ENCODE data around the gene LRRC47.

Gene LRRC47

GRCh38 chr1:3824650-3825049 lies 28.4 kb upstream of the LRRC47 start:
- Histone ChIP-seq H3K4me3 (ENCODE audit: low read length) (no peak overlapping the region), H3K27ac (ENCODE audit: low read depth, low read length) (no peak overlapping the region), H3K4me1 (ENCODE audit: control insufficient read depth, low read length) (no peaks in the 10 kb centered on the region), H3K4me2 (ENCODE audit: low read length) (no peak overlapping the region), H3F3A (ENCODE audit: control insufficient read depth, insufficient read depth) (no peaks in the 10 kb centered on the region), H3K9me3 (ENCODE audit: control insufficient read depth, insufficient read depth, low read length) (no peaks in the 10 kb centered on the region), H3K36me3 (ENCODE audit: control insufficient read depth, low read length) (peaks cover 71% of the 10 kb centered on the region), H3K27me3 (ENCODE audit: control insufficient read depth, low read length) (no peaks in the 10 kb centered on the region), H3K79me2 (ENCODE audit: control insufficient read depth, low read length) (no peaks in the 10 kb centered on the region), H3K9me2 (replicated peaks; ENCODE audit: control insufficient read depth, low read length) (no peaks in the 10 kb centered on the region), H4K20me1 (ENCODE audit: control insufficient read depth, insufficient read depth, low read depth, low read length) (no peaks in the 10 kb centered on the region)
- TF ChIP-seq EZH2phosphoT487 (IDR thresholded peaks at IDR 0.05; ENCODE audit: borderline replicate concordance, low read length) (no peak), CTCF (IDR thresholded peaks at IDR 0.05; ENCODE audit: low read depth, low read length, poor library complexity, severe bottlenecking) (no peak)

- no peaks in the 10 kb centered on the region for H3K9me2 ChIP-seq (replicated peaks; ENCODE audit: control insufficient read depth, low read length)
- no peaks in the 10 kb centered on the region for H4K20me1 ChIP-seq (ENCODE audit: control insufficient read depth, insufficient read depth, low read depth, low read length)
- no peak overlapping the region for H3K27ac ChIP-seq (ENCODE audit: low read depth, low read length)
- no peak for TF ChIP-seq CTCF (IDR thresholded peaks at IDR 0.05; ENCODE audit: low read depth, low read length, poor library complexity, severe bottlenecking)
- TF ChIP-seq EZH2phosphoT487 (IDR thresholded peaks at IDR 0.05; ENCODE audit: borderline replicate concordance, low read length): no peak
- H3K27me3 ChIP-seq (ENCODE audit: control insufficient read depth, low read length): no peaks in the 10 kb centered on the region
- H3K9me3 ChIP-seq (ENCODE audit: control insufficient read depth, insufficient read depth, low read length): no peaks in the 10 kb centered on the region
- no peak overlapping the region for H3K4me3 ChIP-seq (ENCODE audit: low read length)
- no peak overlapping the region for H3K4me2 ChIP-seq (ENCODE audit: low read length)
- H3K36me3 ChIP-seq (ENCODE audit: control insufficient read depth, low read length): peaks cover 50% of the 10 kb centered on the region
- H3K79me2 ChIP-seq (ENCODE audit: control insufficient read depth, low read length): no peaks in the 10 kb centered on the region
- no peaks in the 10 kb centered on the region for H3F3A ChIP-seq (ENCODE audit: control insufficient read depth, insufficient read depth)
- no peaks in the 10 kb centered on the region for H3K4me1 ChIP-seq (ENCODE audit: control insufficient read depth, low read length)
Measured at GRCh38 chr1:3822421-3822820, 26.1 kb upstream of the LRRC47 start.

- no peak overlapping the region for H3K27ac ChIP-seq (ENCODE audit: low read depth, low read length)
- no peaks in the 10 kb centered on the region for H3K4me1 ChIP-seq (ENCODE audit: control insufficient read depth, low read length)
- H3K27me3 ChIP-seq (ENCODE audit: control insufficient read depth, low read length): no peaks in the 10 kb centered on the region
- TF ChIP-seq CTCF (IDR thresholded peaks at IDR 0.05; ENCODE audit: low read depth, low read length, poor library complexity, severe bottlenecking) (no peak), EZH2phosphoT487 (IDR thresholded peaks at IDR 0.05; ENCODE audit: borderline replicate concordance, low read length) (no peak)
- no peaks in the 10 kb centered on the region for H3F3A ChIP-seq (ENCODE audit: control insufficient read depth, insufficient read depth)
- no peak overlapping the region for H3K4me3 ChIP-seq (ENCODE audit: low read length)
- H3K79me2 ChIP-seq (ENCODE audit: control insufficient read depth, low read length): no peaks in the 10 kb centered on the region
- H3K4me2 ChIP-seq (ENCODE audit: low read length): no peak overlapping the region
- H3K36me3 ChIP-seq (ENCODE audit: control insufficient read depth, low read length): peaks cover 47% of the 10 kb centered on the region
- H4K20me1 ChIP-seq (ENCODE audit: control insufficient read depth, insufficient read depth, low read depth, low read length): no peaks in the 10 kb centered on the region
- no peaks in the 10 kb centered on the region for H3K9me2 ChIP-seq (replicated peaks; ENCODE audit: control insufficient read depth, low read length)
- no peaks in the 10 kb centered on the region for H3K9me3 ChIP-seq (ENCODE audit: control insufficient read depth, insufficient read depth, low read length)
Measured at GRCh38 chr1:3821908-3822307, 25.6 kb upstream of the LRRC47 start.

- H3K79me2 ChIP-seq (ENCODE audit: control insufficient read depth, low read length): no peaks in the 10 kb centered on the region
- no peaks in the 10 kb centered on the region for H3K9me2 ChIP-seq (replicated peaks; ENCODE audit: control insufficient read depth, low read length)
- no peak overlapping the region for H3K4me3 ChIP-seq (ENCODE audit: low read length)
- H3K4me1 ChIP-seq (ENCODE audit: control insufficient read depth, low read length): no peaks in the 10 kb centered on the region
- TF ChIP-seq CTCF (IDR thresholded peaks at IDR 0.05; ENCODE audit: low read depth, low read length, poor library complexity, severe bottlenecking) (no peak), EZH2phosphoT487 (IDR thresholded peaks at IDR 0.05; ENCODE audit: borderline replicate concordance, low read length) (no peak)
- no peaks in the 10 kb centered on the region for H3K9me3 ChIP-seq (ENCODE audit: control insufficient read depth, insufficient read depth, low read length)
- H4K20me1 ChIP-seq (ENCODE audit: control insufficient read depth, insufficient read depth, low read depth, low read length): no peaks in the 10 kb centered on the region
- H3K27ac ChIP-seq (ENCODE audit: low read depth, low read length): no peak overlapping the region
- H3K36me3 ChIP-seq (ENCODE audit: control insufficient read depth, low read length): peaks cover 43% of the 10 kb centered on the region
- H3F3A ChIP-seq (ENCODE audit: control insufficient read depth, insufficient read depth): no peaks in the 10 kb centered on the region
- no peak overlapping the region for H3K4me2 ChIP-seq (ENCODE audit: low read length)
- H3K27me3 ChIP-seq (ENCODE audit: control insufficient read depth, low read length): no peaks in the 10 kb centered on the region
Measured at GRCh38 chr1:3821447-3821846, 25.1 kb upstream of the LRRC47 start.

Measured in DOHH2 (cell line).